GM19397 (cell line): Measurements from ENCODE around the gene GRIK2.

Experiments
- ATAC-seq: cut with Tn5 transposase; IDR thresholded peaks from one replicate; pipeline ENCODE4 v1.9.1; 2021; ENCODE audit warnings: mild to moderate bottlenecking, moderate library complexity; ENCODE audit not compliant: unreplicated experiment

Gene GRIK2

GRCh38 chr6:101531538-101531937 is 138.0 kb downstream of the GRIK2 start:
- ATAC-seq, result no peak

- ATAC-seq, result no peak
Measured at GRCh38 chr6:101534386-101534785, 140.9 kb downstream of the GRIK2 start.

- no peak for ATAC-seq
Measured at GRCh38 chr6:101534821-101535220, 141.3 kb downstream of the GRIK2 start.

DNA sequence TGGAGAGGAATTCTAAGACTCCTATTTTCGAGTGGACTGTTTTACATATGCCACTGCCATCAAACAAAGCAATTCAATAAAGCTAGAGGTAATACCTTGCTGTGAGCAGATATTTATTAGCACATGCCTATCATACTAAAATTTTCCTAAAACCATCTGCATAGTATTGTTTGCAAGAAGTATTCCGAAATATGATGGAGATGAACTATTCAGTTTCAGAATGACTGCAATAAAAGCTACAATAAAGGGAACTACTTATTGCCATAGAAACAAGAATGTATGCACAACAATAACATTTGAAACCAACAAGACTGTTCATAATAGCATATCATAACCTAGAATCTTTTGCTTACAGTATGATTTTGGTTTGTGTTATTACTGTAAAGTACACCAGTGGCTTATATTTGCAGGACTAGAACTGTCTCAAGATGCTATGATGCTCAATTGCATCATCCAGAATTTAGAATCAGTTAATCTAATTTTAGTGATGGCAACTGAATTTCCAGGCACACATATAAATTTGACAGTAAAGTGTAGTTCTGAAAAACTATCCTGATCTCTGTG is 144.3 kb downstream of the GRIK2 start:
- ATAC-seq, result no peak

- no peak for ATAC-seq
Measured at GRCh38 chr6:101539510-101540245, 146.2 kb downstream of the GRIK2 start.

DNA sequence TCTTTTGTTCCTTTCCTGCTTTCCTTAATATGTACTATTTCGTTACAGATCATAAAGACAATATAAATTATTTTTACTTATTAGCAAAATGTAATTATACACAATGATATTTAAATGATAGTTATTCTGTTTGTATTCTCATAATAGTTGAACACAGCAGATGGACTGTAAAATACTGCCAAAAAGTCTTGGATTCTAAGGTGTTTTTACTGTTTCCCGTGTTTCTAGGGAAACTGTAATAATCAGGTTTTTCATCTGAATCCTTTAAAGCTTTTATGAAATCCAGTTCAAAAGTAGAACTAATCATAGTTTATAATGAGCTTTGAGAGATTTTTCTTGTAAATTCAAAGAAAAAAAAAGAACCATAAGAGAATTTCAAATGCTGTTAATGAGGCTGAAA is 148.4 kb downstream of the GRIK2 start:
- no peak for ATAC-seq

GRCh38 chr6:101543796-101544195 is 150.3 kb downstream of the GRIK2 start:
- ATAC-seq, result no peak

GRCh38 chr6:101544286-101544685 is 150.8 kb downstream of the GRIK2 start:
- no peak for ATAC-seq

GRCh38 chr6:101545191-101545590 is 151.7 kb downstream of the GRIK2 start:
- ATAC-seq, result no peak

- ATAC-seq, result no peak
Measured at GRCh38 chr6:101550451-101550850, 156.9 kb downstream of the GRIK2 start.

GRCh38 chr6:101554231-101554630 is 160.7 kb downstream of the GRIK2 start:
- no peak for ATAC-seq

- ATAC-seq, result no peak
Measured at GRCh38 chr6:101558712-101559111, 165.2 kb downstream of the GRIK2 start.

DNA sequence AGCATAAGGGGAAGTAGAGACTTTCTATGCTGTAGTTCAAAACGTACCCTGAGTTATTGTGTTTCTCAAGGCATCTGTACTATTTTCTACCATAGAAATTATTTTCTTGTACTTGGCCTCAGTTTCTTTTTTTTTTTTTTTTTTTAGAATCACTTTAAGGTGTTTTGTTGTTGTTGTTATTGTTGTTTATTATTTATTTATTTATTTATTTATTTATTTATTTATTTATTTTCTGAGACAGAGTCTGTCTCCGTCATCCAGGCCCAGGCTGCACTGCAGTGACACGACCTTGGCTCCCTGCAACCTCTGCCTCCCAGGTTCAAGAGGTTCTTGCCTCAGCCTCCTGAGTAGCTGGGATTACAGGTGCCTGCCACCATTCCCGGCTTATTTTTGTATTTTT is 179.1 kb downstream of the GRIK2 start:
- ATAC-seq, result no peak

DNA sequence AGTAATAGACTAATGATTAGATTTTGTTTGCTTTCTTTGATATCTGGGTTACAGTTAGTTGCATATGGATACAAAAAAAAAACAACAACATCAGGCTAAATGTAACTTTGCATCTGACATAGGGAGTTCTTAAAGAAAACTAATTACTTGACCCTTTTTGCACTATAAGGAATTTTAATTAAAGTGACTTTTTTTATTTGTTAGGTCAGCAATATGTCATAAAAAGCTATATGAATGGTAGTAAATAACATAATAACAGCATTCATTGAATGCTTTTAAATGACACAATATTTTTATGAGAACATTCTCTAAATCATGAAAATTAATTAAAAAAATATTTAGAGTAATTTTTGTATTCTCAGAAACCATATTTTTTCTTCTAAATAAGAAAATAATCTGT is 183.6 kb downstream of the GRIK2 start:
- ATAC-seq, result no peak

DNA sequence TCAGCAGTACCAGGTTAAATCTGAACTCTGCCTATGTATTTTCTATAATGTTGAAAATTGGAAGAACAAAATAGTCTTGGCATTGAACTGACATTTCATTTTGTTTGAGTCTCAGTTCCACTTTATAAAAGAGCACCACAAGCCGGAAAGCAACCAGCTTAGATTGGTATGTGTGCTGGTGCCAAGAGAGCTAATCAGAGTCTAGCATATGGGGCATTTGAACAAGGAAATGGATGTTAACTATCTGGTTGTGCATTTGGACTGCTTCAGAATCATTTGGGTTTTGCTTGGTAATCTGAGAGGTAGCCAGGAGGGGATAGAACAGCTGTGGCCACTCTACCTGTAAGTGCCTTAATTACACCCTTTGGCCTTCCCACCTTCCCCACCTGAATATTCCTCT is 184.8 kb downstream of the GRIK2 start:
- no peak for ATAC-seq

- no peak for ATAC-seq
Measured at GRCh38 chr6:101582792-101583191, 189.3 kb downstream of the GRIK2 start.

GRCh38 chr6:101585501-101585900 is 192.0 kb downstream of the GRIK2 start:
- ATAC-seq, result no peak

- ATAC-seq, result no peak
Measured at GRCh38 chr6:101588343-101588742, 194.8 kb downstream of the GRIK2 start.

GRCh38 chr6:101595276-101595675 is 201.8 kb downstream of the GRIK2 start:
- no peak for ATAC-seq

DNA sequence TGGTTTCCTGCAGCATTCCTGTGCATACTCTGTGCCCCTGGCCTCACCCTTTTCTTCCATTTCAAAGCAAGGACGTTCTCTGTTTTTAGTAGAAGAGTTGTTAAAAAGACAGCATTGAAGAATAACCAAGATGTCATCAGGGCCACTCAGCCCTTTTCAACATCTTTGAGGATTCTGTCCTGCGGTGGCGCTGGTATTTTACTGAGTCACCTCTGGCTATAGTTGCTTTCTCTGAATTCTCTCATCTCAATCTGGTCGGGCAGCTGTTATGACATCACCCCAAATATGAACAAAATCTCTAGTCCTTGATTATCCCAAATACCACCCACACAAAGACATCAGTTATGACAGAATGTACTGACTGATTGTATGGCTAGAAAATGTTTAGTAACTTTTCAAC is 204.2 kb downstream of the GRIK2 start:
- no peak for ATAC-seq

DNA sequence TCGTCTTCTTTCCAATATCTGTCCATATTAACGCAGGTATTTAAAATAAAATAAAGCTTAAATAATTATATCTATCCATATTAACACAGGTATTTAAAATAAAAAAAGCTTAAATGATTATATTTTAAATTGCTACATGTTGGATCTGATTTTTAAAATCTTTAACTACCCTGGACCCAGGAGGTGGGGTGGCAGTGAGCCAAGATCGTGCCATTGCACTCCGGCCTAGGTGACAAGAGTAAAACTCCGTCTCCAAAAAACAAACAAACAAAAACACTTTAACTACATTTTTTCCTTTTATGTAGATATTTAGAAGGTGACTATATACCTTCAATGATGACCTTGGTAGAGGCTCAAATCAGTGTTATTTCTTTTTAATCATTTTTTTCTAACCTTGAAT is 211.9 kb downstream of the GRIK2 start:
- ATAC-seq, result no peak

GRCh38 chr6:101605874-101606273 is 212.4 kb downstream of the GRIK2 start:
- peak; percentile 69 for ATAC-seq
